Lower leg skin (tissue), 3 donors: ENCODE results near the gene AACS.

Source experiments
- CTCF ChIP-seq, 3 donors: fragments of 450-650 bp; IDR thresholded peaks; one replicate each; pipeline ENCODE4 v1.5.1; 2016; ENCODE audit warnings: antibody characterized with exemption in 3 of 3, mild to moderate bottlenecking in 3 of 3, moderate library complexity in 2 of 3
- POLR2A ChIP-seq, 2 donors: fragments of 450-650 bp; IDR thresholded peaks; one replicate each; pipeline ENCODE4 v1.6.1; 2016 to 2017; ENCODE audit warnings: antibody characterized with exemption in 2 of 2, mild to moderate bottlenecking in 1 of 2, moderate library complexity in 1 of 2

- no peak for TF ChIP-seq POLR2A (IDR thresholded peaks at IDR 0.05)
- no peak for TF ChIP-seq CTCF (IDR thresholded peaks at IDR 0.05)
Measured at GRCh38 chr12:125068391-125068790, 3.2 kb downstream of the AACS start.
